ENCODE measurements around the gene VPS8.

Gene VPS8

GRCh38 chr3:184802150-184802549, 9.8 kb upstream of the VPS8 start:
- no peak for TF ChIP-seq CTCF (IDR thresholded peaks at IDR 0.05; ENCODE audit: low read depth, low read length)
- no peak overlapping the region for H3K4me3 ChIP-seq (replicated peaks in 1 of 2; ENCODE audit: low read depth in 2 of 2, low read length in 2 of 2)
- DNase-seq (ENCODE audit: low read depth in 2 of 2) = no peak

- TF ChIP-seq CTCF (IDR thresholded peaks at IDR 0.05; ENCODE audit: low read depth, low read length) = no peak
- no peak overlapping the region for H3K4me3 ChIP-seq (replicated peaks in 1 of 2; ENCODE audit: low read depth in 2 of 2, low read length in 2 of 2)
- no peak for DNase-seq (ENCODE audit: low read depth in 2 of 2)
These were observed 7.2 kb upstream of the VPS8 start for GRCh38 chr3:184804801-184805200.

GRCh38 chr3:184805351-184806038, 6.5 kb upstream of the VPS8 start:
- no peak overlapping the region for H3K4me3 ChIP-seq (replicated peaks in 1 of 2; ENCODE audit: low read depth in 2 of 2, low read length in 2 of 2)
- no peak for TF ChIP-seq CTCF (IDR thresholded peaks at IDR 0.05; ENCODE audit: low read depth, low read length)
- no peak for DNase-seq (ENCODE audit: low read depth in 2 of 2)

- no peak for DNase-seq (ENCODE audit: low read depth in 2 of 2)
- TF ChIP-seq CTCF (IDR thresholded peaks at IDR 0.05; ENCODE audit: low read depth, low read length) = no peak
- no peak overlapping the region for H3K4me3 ChIP-seq (replicated peaks in 1 of 2; ENCODE audit: low read depth in 2 of 2, low read length in 2 of 2)
These were observed 5.2 kb upstream of the VPS8 start for GRCh38 chr3:184806567-184807271.

GRCh38 chr3:184807549-184807948, 4.4 kb upstream of the VPS8 start:
- H3K4me3 ChIP-seq (replicated peaks in 1 of 2; ENCODE audit: low read depth in 2 of 2, low read length in 2 of 2) = no peak overlapping the region
- no peak for TF ChIP-seq CTCF (IDR thresholded peaks at IDR 0.05; ENCODE audit: low read depth, low read length)
- DNase-seq (ENCODE audit: low read depth in 2 of 2) = no peak

GRCh38 chr3:184808021-184808420, 3.9 kb upstream of the VPS8 start:
- TF ChIP-seq CTCF (IDR thresholded peaks at IDR 0.05; ENCODE audit: low read depth, low read length) = peak; percentile 14
- no peak overlapping the region for H3K4me3 ChIP-seq (replicated peaks in 1 of 2; ENCODE audit: low read depth in 2 of 2, low read length in 2 of 2)
- no peak for DNase-seq (ENCODE audit: low read depth in 2 of 2)
